Mammary microvascular endothelial cell (primary cell): ENCODE data around the gene PNP. TPM values are rescaled to one million over a fixed set of nuclear protein-coding genes. Genes with fewer than 3 reads are reported as not detected.

ENCODE experiments used
- total RNA-seq: library from RNA; depleted of rRNA; stranded (reverse); fragments of >200 nt; gene quantifications from 2 replicates; pipeline ENCODE4 v1.2.3, GENCODE V29; 2015

PNP gene
- 214 and 216 TPM in 2 replicates for total RNA-seq

DNA sequence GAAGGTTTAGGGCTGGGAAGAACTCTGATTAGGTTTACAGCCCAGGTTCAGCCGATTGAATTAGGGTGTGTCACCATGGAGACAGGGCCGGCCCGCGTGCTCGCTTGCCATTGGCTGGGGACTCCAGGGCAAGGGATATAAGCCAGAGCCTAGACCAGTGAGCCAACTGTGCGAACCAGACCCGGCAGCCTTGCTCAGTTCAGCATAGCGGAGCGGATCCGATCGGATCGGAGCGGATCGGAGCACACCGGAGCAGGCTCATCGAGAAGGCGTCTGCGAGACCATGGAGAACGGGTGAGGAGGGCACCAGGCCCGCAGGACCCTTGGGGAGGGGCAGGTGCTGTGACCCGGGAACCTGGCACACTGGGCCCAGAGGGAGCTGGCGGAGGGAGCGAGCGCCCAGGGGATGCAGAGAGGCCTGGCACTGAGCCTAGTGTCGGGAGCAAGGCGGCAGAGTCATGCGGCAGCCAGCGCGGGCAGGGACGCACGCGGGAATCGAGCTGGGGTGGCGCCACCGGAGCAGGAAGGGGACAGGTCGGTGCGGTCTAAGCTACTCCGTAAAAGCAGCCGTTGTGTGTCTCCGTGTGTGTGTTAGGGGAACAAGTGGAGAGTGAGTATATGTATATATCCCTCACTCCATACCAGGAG lies at the start of gene PNP:
TSS of gene PNP (plus strand) at position 165 of the 648 bp plus-strand sequence. CDS start at position 284, 119 bp downstream.

DNA sequence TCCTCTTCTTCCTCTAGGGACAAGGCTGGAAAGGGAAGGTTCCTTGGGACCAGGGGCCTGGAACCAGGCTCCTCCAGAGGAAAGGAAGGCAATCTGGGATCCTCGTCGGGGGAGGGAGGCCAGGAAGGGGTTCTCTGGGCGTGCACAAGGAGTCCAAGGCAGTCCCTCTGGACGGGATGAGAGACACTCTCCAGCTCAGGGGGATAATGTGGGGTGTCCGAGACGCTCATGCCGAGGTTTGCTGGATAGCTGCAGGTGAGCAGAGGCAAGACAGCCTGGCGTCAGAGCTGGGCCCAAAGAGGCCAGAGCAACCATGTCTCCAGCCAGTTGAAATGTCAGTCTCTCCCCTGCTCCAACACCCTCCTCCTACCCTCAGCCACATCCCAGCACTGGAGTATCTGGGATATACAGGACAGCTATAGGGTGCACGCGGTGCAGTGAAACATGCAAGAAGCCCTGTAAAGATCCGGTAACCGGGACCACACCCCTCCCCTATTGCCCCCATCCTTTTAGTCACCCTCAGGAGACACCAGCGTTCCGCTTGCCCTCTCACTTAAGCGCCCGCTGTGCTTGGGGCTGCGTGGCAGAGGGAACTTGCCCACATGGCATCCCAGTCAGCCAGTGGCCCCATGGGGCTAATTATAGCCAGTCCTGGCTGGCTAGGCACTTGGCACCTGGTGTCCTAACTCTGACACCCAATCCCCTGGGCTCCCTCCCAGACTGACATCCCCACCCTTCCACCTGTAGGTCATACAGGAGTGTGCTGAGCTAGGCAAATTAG lies 33.4 kb upstream of the PNP start, which contains the start of gene KLHL33:
TSS of gene KLHL33 (minus strand) at position 585 of the 781 bp plus-strand sequence. CDS start at position 230, 355 bp downstream.

DNA sequence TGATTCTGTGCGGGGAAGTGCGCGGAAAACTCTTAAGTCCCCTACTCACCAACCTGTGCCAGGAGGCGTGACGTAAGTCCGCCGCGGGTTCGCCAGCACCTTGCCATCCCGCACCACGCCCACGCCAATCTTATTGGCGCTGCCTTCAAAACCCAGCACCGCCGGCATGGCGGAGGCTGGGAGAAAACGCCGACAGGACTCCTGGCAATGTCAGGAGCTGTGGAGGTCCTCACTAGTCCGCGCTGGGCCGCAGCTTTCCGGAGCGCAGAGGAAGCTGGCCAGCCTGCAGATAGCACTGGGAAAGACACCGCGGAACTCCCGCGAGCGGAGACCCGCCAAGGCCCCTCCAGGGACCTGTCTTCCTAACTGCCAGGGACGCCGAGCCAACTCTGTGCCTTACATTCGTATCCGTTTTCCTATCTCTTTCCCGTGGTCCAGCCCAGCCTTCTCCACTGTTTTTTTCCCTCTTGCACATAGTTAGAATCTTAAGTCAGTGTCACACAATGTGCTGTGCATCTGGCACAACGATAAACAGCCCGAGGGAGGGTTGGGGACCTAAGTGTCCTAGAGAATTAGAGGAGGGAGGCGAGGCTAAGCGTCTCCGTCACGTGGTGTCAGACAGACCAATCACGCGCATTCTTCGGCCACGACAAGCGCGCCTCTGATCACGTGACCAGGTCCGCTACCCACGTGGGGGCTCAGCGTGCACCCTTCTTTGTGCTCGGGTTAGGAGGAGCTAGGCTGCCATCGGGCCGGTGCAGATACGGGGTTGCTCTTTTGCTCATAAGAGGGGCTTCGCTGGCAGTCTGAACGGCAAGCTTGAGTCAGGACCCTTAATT lies 14.5 kb upstream of the PNP start, which contains the start of the genes APEX1 and OSGEP:
TSS of gene APEX1 (plus strand) at position 711 of the 839 bp plus-strand sequence. CDS start 420 bp downstream, outside the sequence.
TSS of gene OSGEP (minus strand) at position 297 of the 839 bp plus-strand sequence. CDS start at position 168, 129 bp downstream.

DNA sequence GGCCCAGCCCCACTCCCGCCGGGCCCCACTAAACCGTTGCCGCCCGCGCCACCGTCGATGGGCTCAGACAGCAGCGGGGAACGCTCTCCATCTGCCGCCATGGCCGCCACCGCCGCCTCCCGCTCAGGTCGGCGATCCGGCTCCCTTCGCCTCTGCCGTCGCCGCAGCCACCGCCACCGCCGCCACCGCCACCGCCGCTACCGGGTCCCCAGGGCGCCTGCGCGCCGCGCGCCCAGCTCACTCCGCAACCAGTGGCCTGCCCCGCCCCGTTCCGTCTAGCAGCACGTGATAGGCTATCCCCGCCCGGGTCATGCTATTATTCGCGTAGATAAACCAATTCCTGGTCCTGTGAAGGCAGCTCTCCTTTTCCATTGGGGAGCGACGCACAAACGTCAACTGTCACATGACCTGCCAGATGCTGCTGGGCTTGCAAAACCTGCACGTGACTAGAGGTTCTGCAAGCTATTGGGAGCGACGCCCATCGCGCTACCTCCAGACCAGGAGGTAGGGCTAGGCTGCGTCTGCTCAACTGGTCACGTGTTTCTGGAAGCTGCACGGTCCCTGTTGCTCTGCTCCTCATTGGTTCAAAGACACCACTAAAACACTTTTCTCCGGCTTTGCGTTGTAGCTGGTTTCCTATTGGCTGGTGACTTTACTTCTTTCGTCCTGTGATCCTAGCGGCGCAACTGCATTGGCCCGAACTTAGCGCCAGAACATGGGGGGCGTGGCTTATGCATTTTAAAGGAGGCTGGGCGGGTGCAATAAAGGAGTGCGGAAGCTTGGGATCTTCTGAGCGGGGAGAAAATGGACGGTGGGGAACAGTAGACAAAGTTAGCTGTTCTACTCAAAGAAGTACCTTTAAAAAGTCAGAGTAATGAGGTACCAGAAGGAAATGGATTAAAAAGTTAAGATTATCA lies 7.7 kb upstream of the PNP start, which contains the start of gene PIP4P1:
TSS of gene PIP4P1 (minus strand) at position 210 of the 917 bp plus-strand sequence. CDS start at position 101, 109 bp downstream.

Other genes starting within 250 kb of the PNP start
- gene OR11H6, start 245.7 kb upstream of the PNP start, total RNA-seq: not detected in 2 replicates
- not detected in 2 replicates for gene OR11H7, start 240.4 kb upstream of the PNP start, total RNA-seq
- not detected in 2 replicates for gene OR11H4, start 230.1 kb upstream of the PNP start, total RNA-seq
- gene TTC5, start 163.5 kb upstream of the PNP start, total RNA-seq: 12.7 and 13.7 TPM in 2 replicates
- gene CCNB1IP1, start 136.1 kb upstream of the PNP start, total RNA-seq: 24.1 and 27.8 TPM in 2 replicates
- gene PARP2, start 125.8 kb upstream of the PNP start, total RNA-seq: 15.0 and 17.6 TPM in 2 replicates
- 16.3 and 20.3 TPM in 2 replicates for gene TEP1, start 55.9 kb upstream of the PNP start, total RNA-seq
- gene KLHL33, start 33.2 kb upstream of the PNP start, total RNA-seq: 0.34 TPM in 1 of 2 replicates, not detected in the other
- gene OSGEP, start 14.6 kb upstream of the PNP start, total RNA-seq: 44.6 and 61.5 TPM in 2 replicates
- gene APEX1, start 14.2 kb upstream of the PNP start, total RNA-seq: 157 and 174 TPM in 2 replicates
- gene PIP4P1, start 8.0 kb upstream of the PNP start, total RNA-seq: 13.5 and 16.1 TPM in 2 replicates
- not detected in 2 replicates for gene RNASE10, start 36.1 kb downstream of the PNP start, total RNA-seq
- not detected in 2 replicates for gene RNASE9, start 91.6 kb downstream of the PNP start, total RNA-seq
- not detected in 2 replicates for gene RNASE11, start 118.6 kb downstream of the PNP start, total RNA-seq
- gene RNASE12, start 122.0 kb downstream of the PNP start, total RNA-seq: not detected in 2 replicates
- not detected in 2 replicates for gene OR6S1, start 172.3 kb downstream of the PNP start, total RNA-seq
- gene RNASE4, start 215.2 kb downstream of the PNP start, total RNA-seq: 4.2 and 9.5 TPM in 2 replicates
- gene ANG, start 219.4 kb downstream of the PNP start, total RNA-seq: 6.0 and 6.1 TPM in 2 replicates